ENCODE data around the gene CORO2A. TPM values are rescaled to one million over a fixed set of nuclear protein-coding genes. Genes with fewer than 3 reads are reported as not detected.
A peak's percentile ranks its signal among the peaks of the same experiment; 100 is the strongest.
"Not testable (repeated sequence)": the region's sequence is repeated elsewhere in the genome, so short reads cannot be mapped to it uniquely, and the experiment has no call there.

Gene CORO2A
- polyA plus RNA-seq, 5 donors = 7.4 to 10.0 (median 8.8) TPM

DNA sequence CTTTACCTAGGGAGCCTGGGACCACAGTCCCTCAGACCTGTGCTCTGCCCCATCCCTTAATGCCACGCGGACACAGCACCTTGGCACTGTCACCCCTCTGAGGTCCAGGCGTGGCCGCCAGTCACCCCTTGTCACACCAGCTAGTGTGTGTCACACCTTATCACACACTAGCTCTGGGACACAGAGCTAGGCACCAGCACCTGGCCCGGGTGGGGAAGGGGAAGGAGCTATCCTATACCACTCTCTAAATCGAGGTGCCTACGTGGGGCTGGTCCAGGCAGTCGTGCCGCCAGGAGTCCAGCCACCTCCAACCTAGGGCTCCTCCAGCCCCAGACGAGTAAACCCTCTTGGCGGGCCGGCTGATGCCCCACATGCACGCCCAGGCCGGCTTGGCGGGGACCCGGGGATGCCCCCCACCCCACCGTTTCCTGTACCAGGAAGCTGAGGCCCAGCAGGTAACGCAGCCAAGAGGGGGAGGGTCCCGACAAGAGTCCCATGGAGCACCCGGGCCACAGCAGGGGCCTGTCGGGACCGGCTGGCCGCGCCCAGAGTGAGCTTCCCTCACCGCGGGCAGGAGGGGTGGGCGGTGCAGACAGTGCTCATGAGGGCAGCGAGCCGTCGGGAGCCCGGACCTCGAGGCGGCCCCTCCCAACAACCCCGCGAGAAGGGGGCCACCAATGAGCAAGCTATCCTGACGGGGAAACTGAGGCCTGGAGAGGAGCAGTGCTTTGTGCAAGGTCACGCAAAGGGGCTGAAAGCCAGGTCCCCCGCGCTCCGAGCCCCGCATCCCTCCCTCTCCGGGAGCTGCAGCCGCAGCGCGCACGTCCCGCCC is 550 bp downstream of the CORO2A start:
- peak; percentile 15 to 29 for DNase-seq

- no peak for DNase-seq
Measured at GRCh38 chr9:98191181-98191608, 1.2 kb downstream of the CORO2A start.

DNA sequence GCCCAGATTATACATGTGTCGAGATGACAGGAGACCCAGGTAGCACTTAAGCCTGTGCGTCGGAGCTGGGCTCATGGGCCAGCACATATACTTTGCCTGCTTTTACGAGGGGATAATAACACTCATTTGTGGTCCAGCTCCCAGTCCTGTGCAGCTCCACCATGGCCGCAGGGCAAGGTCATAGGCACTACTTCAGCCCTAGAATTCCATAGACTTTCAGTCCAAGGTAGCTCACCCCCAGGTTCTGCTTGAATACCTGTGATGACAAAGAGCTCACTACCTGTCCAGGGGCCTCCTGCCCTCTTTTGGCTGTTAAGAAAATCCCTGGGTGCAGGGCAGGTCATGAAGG is 1.7 kb downstream of the CORO2A start:
- DNase-seq = no peak

DNA sequence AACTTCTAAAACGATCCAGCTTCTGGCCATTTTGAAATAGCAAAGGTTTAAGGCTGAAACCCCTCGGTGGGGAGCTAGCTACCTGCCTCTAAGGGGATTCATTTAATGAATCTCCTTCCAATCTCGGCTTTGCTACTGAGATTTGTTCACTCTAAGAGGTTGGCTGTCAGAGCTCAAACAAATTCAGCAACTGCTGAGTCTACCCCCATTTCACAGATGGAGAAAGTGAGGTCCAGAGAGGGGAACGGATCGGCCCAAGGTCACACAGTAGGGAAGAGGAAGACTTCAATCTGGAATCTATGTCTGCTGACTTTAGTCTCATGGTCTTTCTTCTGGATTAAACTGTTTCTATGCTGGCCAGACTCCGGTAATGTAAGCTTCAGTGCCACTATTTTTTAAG is 3.0 kb downstream of the CORO2A start:
- DNase-seq = no peak

GRCh38 chr9:98187926-98188325 is 4.5 kb downstream of the CORO2A start:
- DNase-seq = no peak

GRCh38 chr9:98186236-98186635 is 6.2 kb downstream of the CORO2A start:
- no peak for DNase-seq

DNA sequence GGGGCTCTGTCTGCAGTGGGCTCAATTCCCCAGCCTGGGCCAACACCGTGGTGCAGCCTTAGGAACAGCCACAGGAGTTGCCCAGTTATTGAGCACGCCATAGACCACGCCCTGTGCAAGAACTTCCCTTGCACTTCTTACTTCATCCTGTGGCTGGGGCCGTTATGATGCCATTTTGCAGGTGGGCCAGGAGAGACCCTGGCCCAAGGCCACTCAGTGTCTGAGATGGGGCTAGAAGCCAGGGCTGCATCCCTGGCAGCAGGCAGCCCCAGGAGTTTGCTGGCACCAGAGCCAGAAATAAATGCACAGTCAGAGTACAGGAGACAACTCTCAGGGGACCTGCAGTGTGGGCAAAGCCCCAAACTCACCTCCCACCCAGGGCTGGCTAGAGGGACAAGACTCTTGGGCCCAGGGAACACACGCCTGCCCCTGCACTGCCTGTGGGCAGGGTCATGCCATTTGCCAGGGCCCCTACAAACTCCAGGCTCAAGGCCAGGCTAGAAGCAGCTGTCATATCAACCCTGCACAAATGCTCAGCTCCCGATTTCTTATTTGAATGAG is 6.7 kb downstream of the CORO2A start:
- no peak for DNase-seq

DNA sequence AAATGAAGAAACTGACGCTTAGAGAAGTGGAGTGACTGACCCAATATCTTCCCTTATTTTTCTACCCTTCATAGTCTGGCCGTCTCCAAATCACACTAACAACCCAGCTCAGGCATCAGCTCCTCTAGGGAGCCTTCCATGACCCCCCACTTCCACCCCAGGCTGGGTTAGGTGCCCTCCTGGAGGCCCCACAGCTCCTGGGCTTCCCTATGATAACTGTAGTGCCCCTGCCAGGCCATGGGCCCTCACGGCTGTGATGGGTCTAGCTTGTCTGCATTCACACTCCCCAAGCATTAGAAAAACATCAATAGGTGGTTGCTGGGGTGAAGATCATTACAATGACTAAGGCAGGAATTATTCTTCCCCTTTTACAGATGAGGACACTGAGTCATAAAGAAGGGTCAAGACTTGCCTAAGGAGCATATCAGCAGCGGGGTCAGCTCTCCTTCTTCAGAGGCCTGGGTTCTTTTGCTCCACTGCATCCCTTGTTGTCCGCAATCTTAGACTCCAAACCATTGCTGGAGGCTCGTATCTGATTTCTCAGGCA is 7.3 kb downstream of the CORO2A start:
- no peak for DNase-seq

- no peak for DNase-seq
Measured at GRCh38 chr9:98184326-98184725, 8.1 kb downstream of the CORO2A start.

- no peak for DNase-seq
Measured at GRCh38 chr9:98182889-98183599, 9.4 kb downstream of the CORO2A start.

GRCh38 chr9:98182069-98182820 is 10.2 kb downstream of the CORO2A start:
- DNase-seq = no peak

DNA sequence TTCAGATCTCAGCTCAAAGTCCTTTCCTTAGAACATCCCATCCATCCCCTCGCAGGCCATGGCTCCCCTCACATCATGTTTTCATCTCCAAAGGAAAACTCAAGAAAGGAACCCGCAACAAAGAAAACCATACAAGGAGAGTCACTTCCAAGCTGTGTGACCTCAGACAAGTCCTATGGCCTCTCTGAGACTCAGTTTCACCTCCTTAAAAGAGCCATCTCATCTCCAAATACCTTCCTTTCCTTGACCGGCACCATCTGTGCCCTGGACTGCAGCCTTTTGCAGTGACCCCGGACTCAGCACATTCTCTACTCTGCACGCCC is 10.7 kb downstream of the CORO2A start:
- DNase-seq = no peak

GRCh38 chr9:98180996-98181395 is 11.4 kb downstream of the CORO2A start:
- no peak for DNase-seq

DNA sequence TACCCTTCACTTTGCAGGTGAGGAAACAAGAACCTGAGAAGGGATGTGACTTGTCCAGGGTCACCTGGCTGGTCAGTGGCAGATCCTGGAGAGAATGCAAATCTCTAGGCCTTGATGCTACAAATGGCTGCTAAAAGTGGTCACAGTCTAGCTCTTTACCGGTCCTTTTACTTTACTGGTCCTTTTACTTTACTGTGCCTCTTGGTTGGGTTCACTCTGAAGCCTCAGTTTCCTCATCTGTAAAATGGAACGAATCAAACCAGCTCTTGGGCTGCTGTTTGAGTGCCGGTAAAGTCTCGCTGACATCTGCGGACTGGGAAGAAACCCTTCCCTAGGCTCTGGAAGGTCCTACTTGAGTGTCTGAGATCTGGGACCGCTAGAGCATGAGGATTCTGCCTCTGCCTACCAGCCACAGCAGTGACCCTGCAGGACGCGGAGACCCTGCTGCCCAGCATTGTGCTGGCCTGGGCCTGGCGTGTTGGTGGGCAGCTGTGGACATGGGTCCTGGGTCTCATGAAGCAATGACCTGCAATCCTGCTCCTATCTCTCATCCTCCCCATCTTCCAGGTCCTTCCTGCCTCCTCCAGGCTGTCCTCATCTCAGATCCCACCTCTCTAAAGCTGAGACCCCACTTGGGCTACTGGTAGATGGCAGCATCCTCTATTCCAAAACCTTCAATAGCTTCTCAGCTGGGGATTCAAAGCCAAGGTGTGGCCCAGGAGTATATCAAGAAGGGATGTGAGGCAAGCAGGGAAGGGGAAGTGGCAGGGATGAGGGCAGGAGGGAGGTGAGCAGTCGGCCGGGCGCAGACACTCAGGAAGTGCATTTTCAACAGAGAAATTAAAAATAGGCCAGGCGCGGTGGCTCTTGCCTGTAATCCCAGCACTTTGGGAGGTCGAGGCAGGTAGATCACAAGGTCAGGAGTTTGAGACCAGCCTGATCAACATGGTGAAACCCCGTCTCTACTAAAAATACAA is 13.3 kb downstream of the CORO2A start:
- no peak for DNase-seq

GRCh38 chr9:98176391-98177259 is 15.8 kb downstream of the CORO2A start:
- DNase-seq = no peak

GRCh38 chr9:98175762-98176161 is 16.7 kb downstream of the CORO2A start:
- no peak for DNase-seq

DNA sequence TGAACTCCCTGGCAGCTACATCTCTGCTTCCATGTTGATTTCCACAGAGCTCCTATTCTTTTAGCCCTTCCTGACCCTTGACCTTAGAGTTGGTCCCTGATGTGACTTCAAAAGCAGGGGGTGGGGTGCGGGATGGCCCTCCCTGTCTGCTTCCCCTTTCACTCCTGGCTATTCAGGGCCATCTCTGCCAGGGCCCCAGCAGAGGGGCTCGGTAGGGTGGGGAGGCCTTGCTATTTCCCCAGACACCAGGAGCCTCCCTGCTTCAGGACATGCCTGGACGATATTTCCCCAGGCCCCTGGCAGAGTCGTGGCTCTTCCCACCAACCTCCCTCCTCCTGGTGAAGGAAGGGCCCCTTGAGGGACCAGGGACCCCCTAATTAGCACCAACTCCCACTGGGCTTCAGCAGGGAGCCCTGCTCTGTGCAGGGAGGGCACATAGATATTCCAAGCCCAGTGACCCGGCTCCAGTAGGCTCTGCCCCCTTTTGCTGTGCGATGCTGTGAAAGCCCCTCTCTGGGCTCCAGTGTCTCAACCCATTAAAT is 17.3 kb downstream of the CORO2A start:
- DNase-seq = no peak

GRCh38 chr9:98174502-98174918 is 17.9 kb downstream of the CORO2A start:
- DNase-seq = not testable (repeated sequence)

- DNase-seq = no peak
Measured at GRCh38 chr9:98173181-98173580, 19.3 kb downstream of the CORO2A start.

- no peak for DNase-seq
Measured at GRCh38 chr9:98172604-98173003, 19.8 kb downstream of the CORO2A start.
